GM12891 (cell line): Measurements from ENCODE around the gene EVX1.

Experiments
- POLR2A ChIP-seq: IDR thresholded peaks from 2 replicates; pipeline ENCODE4 v1.6.1; 2011; ENCODE audit warnings: low read depth, low read length, control low read depth
- POLR2AphosphoS5 ChIP-seq: IDR thresholded peaks from 2 replicates; pipeline ENCODE4 v1.6.1; 2011; ENCODE audit warnings: low read depth, low read length, control low read depth
- TAF1 ChIP-seq: IDR thresholded peaks from 2 replicates; pipeline ENCODE4 v1.6.1; 2011; ENCODE audit warnings: low read depth, low read length, control low read depth

- TF ChIP-seq POLR2AphosphoS5 (no peak), POLR2A (no peak), TAF1 (no peak)
These were observed 17.3 kb upstream of the EVX1 start for GRCh38 chr7:27224983-27225934.
